T-helper 2 cell treated with Interferon-gamma antibody and Interleukin-4, amounts not matched to agents 5 μg/mL and 100 μg/mL, for 36 hours (primary cell): Measurements from ENCODE around the gene SLAMF9.

Experiments used
- DNase-seq: peaks from one replicate; pipeline ENCODE4 v3.0.0; 2021; ENCODE audit warnings: low spot score
- H3K27ac Mint-ChIP-seq: one replicate; pipeline ENCODE4 v1.8.0; 2021; ENCODE audit warnings: mild to moderate bottlenecking, mixed read lengths
- H3K27me3 Mint-ChIP-seq: one replicate; pipeline ENCODE4 v1.8.0; 2021; ENCODE audit warnings: low read depth, mixed read lengths
- H3K36me3 Mint-ChIP-seq: one replicate; pipeline ENCODE4 v1.8.0; 2021; ENCODE audit warnings: low read depth, mixed read lengths
- H3K4me1 Mint-ChIP-seq: one replicate; pipeline ENCODE4 v1.8.0; 2021; ENCODE audit warnings: low read depth, mixed read lengths
- H3K4me3 Mint-ChIP-seq: one replicate; pipeline ENCODE4 v1.8.0; 2022; ENCODE audit warnings: mild to moderate bottlenecking, moderate library complexity, mixed read lengths
- H3K9me3 Mint-ChIP-seq: one replicate; pipeline ENCODE4 v1.8.0; 2021; ENCODE audit warnings: mixed read lengths

The SLAMF9 gene

GRCh38 chr1:159930216-159930615, 23.8 kb downstream of the SLAMF9 start:
- no peak overlapping the region for H3K27ac Mint-ChIP-seq
- H3K27me3 Mint-ChIP-seq = peaks cover 6% of the 10 kb centered on the region
- no peak for DNase-seq
- no peaks in the 10 kb centered on the region for H3K9me3 Mint-ChIP-seq
- H3K36me3 Mint-ChIP-seq = peaks cover 2% of the 10 kb centered on the region
- H3K4me1 Mint-ChIP-seq = peaks cover 15% of the 10 kb centered on the region
- H3K4me3 Mint-ChIP-seq = no peak overlapping the region

GRCh38 chr1:159929155-159930051, 24.6 kb downstream of the SLAMF9 start:
- Mint-ChIP-seq H3K36me3 (peaks cover 4% of the 10 kb centered on the region), H3K9me3 (no peaks in the 10 kb centered on the region), H3K27me3 (peaks cover 6% of the 10 kb centered on the region), H3K4me3 (no peak overlapping the region), H3K4me1 (peaks cover 15% of the 10 kb centered on the region), H3K27ac (no peak overlapping the region)
- DNase-seq = no peak

- H3K9me3 Mint-ChIP-seq = no peaks in the 10 kb centered on the region
- peaks cover under 1% of the 10 kb centered on the region for H3K27me3 Mint-ChIP-seq
- no peak for DNase-seq
- no peak overlapping the region for H3K4me3 Mint-ChIP-seq
- peaks cover 18% of the 10 kb centered on the region for H3K4me1 Mint-ChIP-seq
- H3K27ac Mint-ChIP-seq = no peak overlapping the region
- H3K36me3 Mint-ChIP-seq = peaks cover 7% of the 10 kb centered on the region
These were observed 25.5 kb downstream of the SLAMF9 start for GRCh38 chr1:159928491-159929050.

GRCh38 chr1:159927849-159928431, 26.1 kb downstream of the SLAMF9 start:
- Mint-ChIP-seq H3K9me3 (no peaks in the 10 kb centered on the region), H3K36me3 (peaks cover 12% of the 10 kb centered on the region), H3K27ac (no peak overlapping the region), H3K4me3 (no peak overlapping the region), H3K27me3 (no peaks in the 10 kb centered on the region), H3K4me1 (peaks cover 20% of the 10 kb centered on the region)
- no peak for DNase-seq

DNA sequence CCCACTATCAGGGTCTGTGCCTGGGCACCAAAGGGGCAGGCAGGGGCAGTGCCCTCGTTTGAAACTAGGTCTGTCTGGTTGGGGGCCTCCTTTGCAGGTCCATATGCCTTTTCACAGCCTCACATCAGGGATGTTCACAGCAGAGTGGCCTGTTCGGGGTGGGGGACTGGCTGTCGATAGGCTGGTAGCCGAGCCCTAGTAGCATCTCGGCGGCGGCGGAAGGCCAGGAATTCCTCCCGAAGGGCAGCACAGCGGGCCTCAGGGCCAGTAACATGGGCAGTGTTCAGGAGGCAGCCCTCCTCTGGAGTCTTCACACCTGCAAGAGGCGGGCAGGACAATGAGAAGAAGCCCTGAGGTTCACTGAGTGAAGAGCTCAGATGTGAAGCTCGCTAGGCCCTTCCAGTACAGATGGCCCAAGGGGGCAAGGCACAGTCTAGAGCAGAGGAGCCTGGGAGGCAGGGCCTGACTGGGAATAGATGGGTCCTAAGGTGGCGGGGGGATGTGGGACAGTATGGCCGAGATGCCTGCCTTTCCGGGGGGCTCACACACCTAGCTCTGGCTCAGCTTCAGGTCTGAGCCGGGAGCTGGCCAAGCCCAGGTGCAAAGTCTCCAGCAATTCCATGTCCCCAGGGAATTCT, 26.7 kb downstream of the SLAMF9 start:
- Mint-ChIP-seq H3K36me3 (peaks cover 14% of the 10 kb centered on the region), H3K4me3 (no peak overlapping the region), H3K27ac (no peak overlapping the region), H3K9me3 (no peaks in the 10 kb centered on the region), H3K27me3 (no peaks in the 10 kb centered on the region), H3K4me1 (peaks cover 23% of the 10 kb centered on the region)
- DNase-seq = no peak

DNA sequence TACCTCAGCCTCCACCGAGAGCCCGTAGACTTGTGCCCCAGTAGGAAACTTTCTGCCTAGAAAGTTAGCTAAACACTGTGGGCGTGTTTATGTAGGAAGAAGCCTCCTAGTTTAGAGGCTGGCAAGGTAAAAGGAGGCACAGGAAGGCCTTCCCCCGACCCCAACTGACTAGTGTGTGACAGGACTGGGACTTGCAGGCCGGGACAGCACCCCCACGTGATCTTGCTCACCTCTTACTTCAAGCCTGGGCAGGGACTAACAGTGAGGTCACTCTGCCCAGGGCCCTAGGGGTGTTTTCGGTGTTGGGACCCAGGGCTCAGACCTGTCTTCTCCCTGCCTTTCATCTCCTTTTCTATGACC, 28.3 kb downstream of the SLAMF9 start:
- peaks cover 38% of the 10 kb centered on the region for H3K4me1 Mint-ChIP-seq

DNA sequence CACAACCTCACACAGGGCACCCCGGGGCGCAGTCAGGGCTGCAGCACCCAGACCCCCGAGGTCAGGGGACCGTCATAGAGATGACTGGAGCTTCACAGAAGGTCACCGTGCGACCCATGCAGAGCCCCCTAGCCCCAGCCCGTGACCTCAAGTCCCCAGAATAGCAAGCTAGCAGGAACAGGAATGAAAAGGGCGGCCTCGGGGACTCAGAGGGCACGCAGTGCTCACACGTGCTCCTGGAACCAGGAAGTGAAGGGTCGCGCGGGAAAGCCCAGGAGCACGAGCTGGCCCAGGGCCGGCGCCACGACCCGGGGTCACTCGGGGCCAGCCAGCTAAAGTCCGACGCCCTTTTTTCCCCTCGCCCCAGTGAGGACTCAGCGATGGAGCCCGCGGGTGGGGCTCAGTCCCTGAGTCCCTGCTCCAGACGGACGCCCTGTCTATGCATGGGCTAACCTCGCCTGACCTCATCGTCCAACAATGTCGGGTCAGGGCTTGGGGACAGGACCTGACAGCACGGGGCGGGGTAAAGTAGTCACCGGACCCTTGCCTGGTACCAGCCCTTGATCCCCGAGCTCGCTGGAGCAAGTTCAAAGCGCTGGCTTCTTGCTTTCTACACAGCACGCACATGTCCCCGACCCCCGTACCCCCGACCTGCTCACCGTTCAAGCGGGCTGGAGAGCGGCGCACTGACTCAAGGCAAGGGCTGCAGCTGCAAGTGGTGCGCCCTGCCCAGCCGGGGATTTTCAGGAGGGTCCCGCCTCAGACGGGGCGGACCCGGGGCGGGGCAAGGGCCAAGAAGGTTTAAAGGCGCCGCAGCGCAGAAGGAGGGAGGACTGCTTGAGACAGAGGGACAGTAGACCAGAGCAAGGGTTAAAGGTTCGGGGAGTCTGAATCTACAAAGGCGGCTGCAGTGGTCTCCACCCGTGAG, 29.0 kb downstream of the SLAMF9 start, which contains the start of gene TAGLN2:
Gene TAGLN2 (minus strand): TSS at position 717 of the 928 bp plus-strand sequence. CDS start 4,998 bp downstream, outside the sequence.
- peaks cover 34% of the 10 kb centered on the region for H3K36me3 Mint-ChIP-seq
- H3K4me3 Mint-ChIP-seq = peak within 1 kb of the TSS; percentile 98
- H3K27me3 Mint-ChIP-seq = no peaks in the 10 kb centered on the region
- H3K27ac Mint-ChIP-seq = peak within 1 kb of the TSS; percentile 99
- H3K4me1 Mint-ChIP-seq = peaks cover 39% of the 10 kb centered on the region
- peak; percentile 91 for DNase-seq
- no peaks in the 10 kb centered on the region for H3K9me3 Mint-ChIP-seq

More for the DNA sequence above, 28.3 kb downstream of the SLAMF9 start:
- no peak for DNase-seq
- peak overlapping the region; percentile 98 for H3K4me3 Mint-ChIP-seq
- H3K27me3 Mint-ChIP-seq = no peaks in the 10 kb centered on the region
- H3K36me3 Mint-ChIP-seq = peaks cover 27% of the 10 kb centered on the region
- no peaks in the 10 kb centered on the region for H3K9me3 Mint-ChIP-seq
- H3K27ac Mint-ChIP-seq = peak overlapping the region; percentile 95

- H3K4me3 Mint-ChIP-seq = peak overlapping the region; percentile 98
- H3K27me3 Mint-ChIP-seq = no peaks in the 10 kb centered on the region
- DNase-seq = peak; percentile 78
- H3K36me3 Mint-ChIP-seq = peaks cover 42% of the 10 kb centered on the region
- peak overlapping the region; percentile 99 for H3K27ac Mint-ChIP-seq
- H3K9me3 Mint-ChIP-seq = no peaks in the 10 kb centered on the region
- H3K4me1 Mint-ChIP-seq = peaks cover 46% of the 10 kb centered on the region
These were observed 29.8 kb downstream of the SLAMF9 start for GRCh38 chr1:159924025-159924790.

DNA sequence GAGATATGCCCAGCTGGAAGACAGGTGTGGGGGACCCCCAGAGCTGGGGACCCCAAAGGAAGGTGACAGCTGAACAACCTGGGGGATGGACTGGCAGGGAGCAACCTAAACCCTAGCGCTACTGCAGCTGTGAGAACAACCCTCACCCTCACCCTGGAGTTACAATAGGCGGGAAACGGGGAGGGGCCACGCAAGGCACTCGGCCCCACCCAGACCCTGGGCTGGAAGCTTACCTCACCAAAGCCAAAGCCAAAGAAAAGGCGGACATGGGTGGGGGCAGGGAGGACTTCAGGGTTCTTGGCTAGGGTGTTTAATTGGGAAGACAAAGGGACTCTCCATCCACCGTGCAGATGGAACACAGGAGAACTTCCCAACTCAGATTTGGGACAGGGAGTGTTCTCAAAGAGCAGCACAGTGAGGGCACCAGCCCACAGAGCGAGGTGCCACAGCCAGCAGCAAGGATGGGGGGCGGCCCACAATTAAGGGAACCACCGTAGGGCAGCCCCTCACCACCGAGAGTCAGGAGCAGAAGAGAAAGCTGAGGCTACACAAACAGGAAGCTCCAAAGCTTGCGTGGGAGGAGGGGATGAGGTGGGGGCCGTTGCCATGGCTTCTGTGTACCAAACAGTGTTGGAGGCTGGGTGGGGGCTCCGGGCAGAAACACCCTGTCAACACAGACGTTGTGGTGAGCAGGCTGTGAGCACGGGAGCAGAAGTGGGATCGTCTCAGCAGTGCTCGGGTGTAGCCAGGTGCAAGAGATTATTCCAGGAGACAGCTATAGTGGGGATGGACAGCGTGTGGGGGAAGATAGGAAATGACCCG, 30.6 kb downstream of the SLAMF9 start:
- Mint-ChIP-seq H3K4me1 (peaks cover 47% of the 10 kb centered on the region), H3K27ac (peak overlapping the region; percentile 99), H3K27me3 (no peaks in the 10 kb centered on the region), H3K4me3 (peak overlapping the region; percentile 98), H3K36me3 (peaks cover 48% of the 10 kb centered on the region), H3K9me3 (no peaks in the 10 kb centered on the region)
- DNase-seq = peak; percentile 86

DNA sequence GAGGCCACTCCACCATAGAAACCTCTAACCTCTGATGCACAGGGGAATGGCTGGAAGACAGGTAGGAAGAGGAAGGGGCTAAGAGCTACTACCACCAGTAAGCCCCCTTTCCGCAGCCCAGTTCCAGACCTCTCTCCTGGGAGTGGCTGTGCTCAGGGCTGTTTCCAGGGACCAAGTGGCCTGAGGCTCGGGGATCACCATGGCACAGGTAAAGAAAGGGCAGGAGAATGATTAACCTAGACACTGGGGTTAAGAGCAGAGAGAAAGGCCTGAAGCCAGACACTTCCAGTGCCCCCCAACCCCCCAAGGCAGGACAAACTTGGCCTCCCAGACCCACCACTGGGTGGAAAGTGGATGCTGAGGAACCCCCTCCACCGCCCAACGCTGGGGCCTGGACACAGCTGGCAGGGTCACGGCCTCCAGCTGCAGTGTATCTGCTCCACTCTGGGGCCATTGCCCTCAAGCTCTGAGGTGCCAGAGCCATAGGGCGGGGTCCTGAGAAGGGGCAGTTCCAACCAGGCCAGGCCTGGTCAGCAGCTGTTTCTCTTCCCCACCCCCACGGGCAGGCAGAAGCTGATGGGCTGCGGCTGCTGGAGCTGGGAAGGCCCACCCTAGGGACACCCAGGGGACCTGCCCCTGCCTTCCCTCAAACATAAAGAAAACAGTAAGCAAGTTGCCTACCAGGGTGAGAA, 31.4 kb downstream of the SLAMF9 start:
- Mint-ChIP-seq H3K27me3 (no peaks in the 10 kb centered on the region), H3K9me3 (no peaks in the 10 kb centered on the region), H3K36me3 (peaks cover 56% of the 10 kb centered on the region), H3K27ac (peak overlapping the region; percentile 99), H3K4me3 (peak overlapping the region; percentile 98), H3K4me1 (peaks cover 55% of the 10 kb centered on the region)
- DNase-seq = no peak

GRCh38 chr1:159921700-159922504, 32.1 kb downstream of the SLAMF9 start:
- Mint-ChIP-seq H3K27ac (peak overlapping the region; percentile 99), H3K4me1 (peaks cover 57% of the 10 kb centered on the region), H3K4me3 (peak overlapping the region; percentile 98), H3K36me3 (peaks cover 61% of the 10 kb centered on the region), H3K9me3 (no peaks in the 10 kb centered on the region), H3K27me3 (no peaks in the 10 kb centered on the region)
- no peak for DNase-seq
